Panc1 (cell line): ENCODE measurements around the gene B3GALT5. TPM values are rescaled to one million over a fixed set of nuclear protein-coding genes. Genes with fewer than 3 reads are reported as not detected.

Experiments
- ATAC-seq: fragments of 200-7000 bp; cut with Tn5 transposase; 2 replicates; pipeline ENCODE4 v1.9.1; 2020; ENCODE audit warnings: mild to moderate bottlenecking, moderate library complexity
- BruUV-seq: library from RNA; stranded (reverse); fragments of 400-500 nt; replicated peaks from 2 replicates; lab custom pipeline; 2021; lab: Mats Ljungman, UMichigan
- CTCF ChIA-PET: fragments of 300-600 bp; sonication (Branson Sonifier 250); formaldehyde crosslinking; loops from one replicate; lab custom pipeline; 2022; ENCODE audit warnings: antibody characterized with exemption; lab: Charles Lee
- POLR2A ChIA-PET: fragments of 300-600 bp; sonication (Branson Sonifier 250); formaldehyde crosslinking; loops from one replicate; lab custom pipeline; 2022; ENCODE audit warnings: antibody characterized with exemption; lab: Charles Lee
- DNase-seq: peaks from one replicate; pipeline ENCODE4 v3.0.0-alpha.2; 2010; ENCODE audit warnings: low read depth, low spot score
- H3K27ac ChIP-seq: 2 replicates; pipeline ENCODE4 v1.5.1; 2011; ENCODE audit warnings: mild to moderate bottlenecking, low read length, inconsistent platforms
- H3K27me3 ChIP-seq: fragments of 200-500 bp; sonication (Bioruptor generic); 2 replicates; pipeline ENCODE4 v1.6.0; 2014; ENCODE audit warnings: low read length, inconsistent platforms; ENCODE audit not compliant: control insufficient read depth, insufficient read depth
- H3K36me3 ChIP-seq: fragments of 200-500 bp; sonication (Bioruptor generic); 2 replicates; pipeline ENCODE4 v1.5.1; 2014; ENCODE audit warnings: inconsistent platforms, mild to moderate bottlenecking, low read length, moderate library complexity; ENCODE audit not compliant: control insufficient read depth, insufficient read depth
- H3K4me1 ChIP-seq: 2 replicates; pipeline ENCODE4 v1.5.1; 2011; ENCODE audit warnings: inconsistent platforms, mild to moderate bottlenecking, low read length, moderate library complexity; ENCODE audit not compliant: control insufficient read depth, insufficient read depth
- H3K4me3 ChIP-seq, 2 experiments: 2 replicates each; pipeline ENCODE4 v1.5.1; 2011 to 2012; ENCODE audit warnings: low read depth in 2 of 2, low read length in 2 of 2, mild to moderate bottlenecking in 2 of 2, inconsistent platforms in 1 of 2, moderate library complexity in 1 of 2
- H3K9me3 ChIP-seq: fragments of 200-500 bp; sonication (Bioruptor generic); 2 replicates; pipeline ENCODE4 v1.5.1; 2014; ENCODE audit warnings: low read depth, mild to moderate bottlenecking, inconsistent platforms, low read length, moderate library complexity; ENCODE audit not compliant: control insufficient read depth, insufficient read depth
- CTCF ChIP-seq: fragments of 450-650 bp; IDR thresholded peaks from 2 replicates; pipeline ENCODE4 v1.5.1; 2017; ENCODE audit warnings: mild to moderate bottlenecking
- POLR2AphosphoS5 ChIP-seq: IDR thresholded peaks from 2 replicates; pipeline ENCODE4 v1.6.1; 2012; ENCODE audit warnings: mild to moderate bottlenecking, low read depth, low read length, moderate library complexity
- REST ChIP-seq, 2 experiments: IDR thresholded peaks; 2 replicates each; pipeline ENCODE4 v1.6.1; 2011 to 2012; ENCODE audit warnings: low read depth in 2 of 2, control low read depth in 1 of 2, low read length in 1 of 2, mild to moderate bottlenecking in 1 of 2, moderate library complexity in 1 of 2; ENCODE audit not compliant: insufficient read depth in 1 of 2
- SIN3A ChIP-seq: IDR thresholded peaks from 2 replicates; pipeline ENCODE4 v1.6.1; 2012; ENCODE audit warnings: low read depth, mild to moderate bottlenecking, low read length, moderate library complexity, borderline replicate concordance; ENCODE audit not compliant: insufficient read depth
- TCF7L2 ChIP-seq: IDR thresholded peaks from 2 replicates; pipeline ENCODE4 v1.6.1; 2011; ENCODE audit warnings: mild to moderate bottlenecking, low read depth, low read length, inconsistent platforms
- in situ Hi-C: cut with HindIII; loops from 2 replicates; pipeline ENCODE4 v1.10.0; 2016; ENCODE audit warnings: low sequenced_read_pairs, low pct_unique_long_range_greater_than_20kb
- intact Hi-C: fragments of 100-400 bp; cut with micrococcal nuclease; formaldehyde crosslinking; loops from one replicate; pipeline ENCODE4 v1.10.0; 2022; ENCODE audit not compliant: unreplicated experiment
- total RNA-seq: library from RNA; stranded (reverse); gene quantifications from one replicate; pipeline ENCODE4 v1.2.1, GENCODE V29; 2021; ENCODE audit not compliant: unreplicated experiment

Gene B3GALT5
- total RNA-seq, 1 experiment from 2014 or later = 0.10 TPM

- H3K4me1 ChIP-seq = no peaks in the 10 kb centered on the region
- in situ Hi-C loops = no loop called here
- BruUV-seq = no TSS peak
- intact Hi-C loops = no loop called here
- TF ChIP-seq SIN3A (no peak), TCF7L2 (no peak), REST (IDR thresholded peaks at IDR 0.05; ENCODE audit: insufficient read depth in 1 of 2, low read depth in 2 of 2, low read length in 1 of 2) (no peak), POLR2AphosphoS5 (no peak), CTCF (no peak)
- ChIA-PET CTCF (no interaction called here), POLR2A (no interaction called here)
- no peak overlapping the region for H3K27ac ChIP-seq
- H3K4me3 ChIP-seq = no peak overlapping the region
- H3K9me3 ChIP-seq = no peaks in the 10 kb centered on the region
- H3K36me3 ChIP-seq = no peaks in the 10 kb centered on the region
- DNase-seq = no peak
- no peak for ATAC-seq
- H3K27me3 ChIP-seq = no peaks in the 10 kb centered on the region
Measured at GRCh38 chr21:39620856-39621255, 8.1 kb downstream of the B3GALT5 start.

GRCh38 chr21:39625211-39625895 lies 12.6 kb downstream of the B3GALT5 start:
- ChIA-PET POLR2A (no interaction called here), CTCF (no interaction called here)
- intact Hi-C loops (no loop called here), in situ Hi-C loops (no loop called here)
- Histone ChIP-seq H3K4me1 (no peaks in the 10 kb centered on the region), H3K9me3 (no peaks in the 10 kb centered on the region), H3K36me3 (no peaks in the 10 kb centered on the region), H3K4me3 (no peak overlapping the region), H3K27me3 (no peaks in the 10 kb centered on the region), H3K27ac (no peak overlapping the region)
- ATAC-seq (no peak), DNase-seq (no peak)
- BruUV-seq = no TSS peak
- TF ChIP-seq POLR2AphosphoS5 (no peak), CTCF (no peak), TCF7L2 (no peak), REST (IDR thresholded peaks at IDR 0.05; ENCODE audit: insufficient read depth in 1 of 2, low read depth in 2 of 2, low read length in 1 of 2) (no peak), SIN3A (no peak)
